ENCODE data around the gene CISTR.

CISTR gene

DNA sequence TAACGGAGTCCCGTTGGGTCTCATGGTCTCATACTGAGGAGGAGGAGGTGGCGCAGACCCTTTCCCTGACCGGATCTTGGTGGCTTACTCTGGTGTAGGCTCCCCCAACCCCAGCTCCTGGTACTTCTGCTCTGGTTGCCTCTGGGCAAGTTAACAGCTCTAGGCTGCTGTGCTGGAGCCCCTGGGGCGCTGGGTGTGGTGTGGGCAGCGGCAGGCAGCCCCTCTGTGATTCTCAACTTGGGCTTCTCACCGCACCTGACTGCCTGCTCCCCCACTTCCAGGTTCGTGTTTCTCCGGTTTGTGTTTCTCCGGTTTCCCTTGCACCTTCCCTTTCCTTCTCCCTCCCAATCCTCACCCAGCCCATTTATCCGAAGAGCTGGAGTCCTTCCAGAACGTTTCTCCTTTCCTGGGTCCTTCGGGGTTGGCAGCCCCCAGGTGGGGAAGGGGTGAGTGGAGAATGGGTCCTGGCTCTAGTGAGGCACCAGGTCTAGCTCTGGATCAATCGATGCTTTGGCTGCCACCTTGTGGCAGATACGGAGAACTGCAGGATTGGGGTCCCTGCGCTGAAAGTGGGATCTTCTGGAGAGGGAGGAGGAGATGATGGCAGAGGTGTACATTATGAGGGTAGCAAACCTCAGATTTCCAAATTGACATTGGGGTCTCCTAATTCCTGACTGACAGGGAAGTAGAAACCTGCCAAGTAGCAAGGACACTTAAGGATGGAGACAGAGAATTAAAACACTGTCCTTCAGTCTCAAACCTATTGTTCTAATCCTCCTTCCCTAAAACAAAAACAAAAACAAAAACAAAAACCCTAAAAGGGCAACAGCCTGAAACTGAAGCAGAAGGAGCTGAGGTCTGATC, 8.3 kb downstream of the CISTR start:
- DNase-seq, result peak; percentile 62

- DNase-seq, result no peak
These were observed 11.7 kb downstream of the CISTR start for GRCh38 chr12:53740130-53740491.

- no peak for DNase-seq
These were observed 12.3 kb downstream of the CISTR start for GRCh38 chr12:53739214-53740129.

DNA sequence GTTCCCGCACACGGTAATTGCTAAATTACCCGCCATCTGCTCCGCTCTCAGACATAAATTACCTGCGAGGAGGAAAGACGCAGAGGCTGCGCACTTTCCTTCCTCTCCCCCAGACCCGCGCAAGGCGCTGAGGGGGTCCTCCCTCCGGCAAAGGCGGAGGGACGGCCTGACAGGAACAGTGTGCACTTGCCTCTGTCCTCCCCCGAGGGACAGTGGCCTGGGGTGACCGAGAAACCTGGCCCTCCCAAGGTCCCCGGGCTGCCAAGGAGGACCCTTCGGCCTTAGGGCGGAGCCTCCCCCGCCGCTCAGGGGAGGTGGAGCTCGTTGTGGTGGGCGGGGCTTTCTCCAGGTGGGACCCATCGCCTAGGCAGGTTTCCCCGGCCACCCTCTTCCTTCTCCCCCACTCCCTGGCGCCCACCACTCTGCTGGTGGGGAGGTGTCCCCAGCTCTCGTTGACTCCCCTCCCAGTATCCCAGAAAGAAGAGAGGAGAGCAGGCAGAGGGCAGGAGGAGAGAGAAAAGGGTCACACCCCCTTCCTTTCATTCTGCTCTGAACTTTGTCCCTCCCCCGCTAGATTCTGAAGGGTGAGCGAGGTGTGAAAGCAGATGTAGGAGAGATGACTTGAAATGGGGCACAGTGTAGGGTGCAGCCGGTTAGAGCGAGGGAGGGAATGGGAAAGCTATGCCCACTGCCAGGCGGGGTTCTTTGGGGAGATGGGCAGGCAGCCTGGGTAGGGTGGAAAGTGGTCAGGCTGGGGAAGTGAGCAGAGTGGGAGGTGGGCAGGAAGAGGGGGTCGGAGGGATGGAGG, 13.2 kb downstream of the CISTR start:
- DNase-seq, result no peak

DNA sequence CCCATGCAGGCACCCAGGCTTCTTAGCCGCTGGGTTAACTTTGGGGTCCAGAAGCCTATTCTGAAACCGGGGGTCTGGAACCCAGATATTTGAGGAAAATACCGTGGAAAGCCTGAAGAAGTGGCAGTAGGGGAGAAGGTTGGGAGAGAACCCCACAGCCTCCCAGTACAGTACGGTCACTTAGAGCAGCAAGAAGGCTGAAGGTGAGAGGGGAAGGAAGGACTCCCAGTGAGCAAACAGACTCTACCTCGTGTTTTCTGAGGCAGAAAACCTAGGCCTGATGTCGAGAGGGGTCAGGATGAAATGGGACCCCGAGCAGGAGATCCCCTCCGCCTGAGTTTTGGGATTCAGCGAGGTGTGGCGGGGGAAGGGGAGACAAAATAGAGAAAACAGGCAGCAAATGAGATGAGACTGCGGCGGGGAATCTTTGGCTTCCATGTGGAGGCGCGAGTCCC, 13.8 kb downstream of the CISTR start:
- no peak for DNase-seq

- no peak for DNase-seq
These were observed 14.5 kb downstream of the CISTR start for GRCh38 chr12:53737093-53737808.

GRCh38 chr12:53736592-53736991, 15.2 kb downstream of the CISTR start:
- no peak for DNase-seq

DNA sequence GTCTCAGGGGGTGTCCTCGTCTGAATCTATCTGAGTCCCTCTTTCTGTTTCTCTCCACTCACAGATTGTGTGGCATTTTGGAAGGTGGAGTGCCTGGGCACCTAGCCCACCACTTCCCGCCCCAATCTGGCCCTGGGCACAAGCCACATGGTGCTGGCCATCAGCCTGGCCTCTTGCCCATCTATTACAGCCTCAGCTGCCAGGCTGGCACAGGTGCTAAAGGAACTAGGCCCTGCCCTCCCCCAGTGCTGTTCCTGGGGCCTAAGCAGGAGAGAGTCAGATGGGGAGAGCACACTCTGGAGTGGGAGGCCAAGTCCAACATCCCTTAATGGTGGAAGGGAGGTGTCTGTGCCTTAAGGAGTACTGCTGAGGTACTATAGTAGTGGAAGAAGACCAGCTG, 16.2 kb downstream of the CISTR start:
- no peak for DNase-seq

- no peak for DNase-seq
These were observed 17.4 kb downstream of the CISTR start for GRCh38 chr12:53734425-53734824.

- no peak for DNase-seq
These were observed 18.0 kb downstream of the CISTR start for GRCh38 chr12:53733807-53734200.

- DNase-seq, result peak; percentile 62
These were observed 18.6 kb downstream of the CISTR start for GRCh38 chr12:53733051-53733806.

- no peak for DNase-seq
These were observed 22.1 kb downstream of the CISTR start for GRCh38 chr12:53729644-53730043.

GRCh38 chr12:53728206-53728605, 23.6 kb downstream of the CISTR start:
- no peak for DNase-seq

DNA sequence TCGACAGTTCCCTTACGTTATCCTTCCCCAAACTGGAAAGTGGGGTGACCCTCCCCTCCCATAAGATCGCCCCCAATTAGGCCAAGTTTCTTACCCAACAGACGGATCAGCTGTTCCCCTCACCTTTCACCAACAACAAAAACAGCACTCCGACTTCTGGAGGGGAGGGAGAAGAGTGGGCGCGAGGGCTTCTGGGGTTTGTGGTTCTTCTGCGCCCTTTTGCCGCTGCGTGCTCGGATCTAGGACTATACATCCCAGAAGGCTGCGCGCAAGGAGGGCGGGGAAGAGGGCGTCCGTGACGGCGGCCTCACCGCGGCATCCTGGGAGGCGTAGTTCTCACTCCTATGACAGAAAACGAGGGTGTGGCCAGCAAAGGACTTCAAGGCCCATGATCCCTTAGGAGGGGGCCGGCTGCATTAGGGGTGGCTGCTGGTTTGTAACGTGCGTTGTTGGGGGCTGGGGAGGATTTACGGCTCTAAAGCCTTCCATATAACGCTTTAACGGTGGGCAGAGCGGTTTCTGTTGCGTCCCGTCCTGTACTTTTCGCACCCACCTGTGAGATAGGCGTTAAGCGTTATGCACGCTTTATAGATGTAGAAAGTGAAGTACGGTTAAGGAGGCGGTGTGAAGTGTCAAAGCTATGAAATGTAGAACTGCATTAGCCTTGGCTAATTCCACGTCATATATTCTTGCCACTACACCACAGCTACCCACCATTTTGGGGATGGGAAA, 24.3 kb downstream of the CISTR start, which contains the start of gene CALCOCO1:
CALCOCO1 (minus strand) TSS at position 143 of the 732 bp plus-strand sequence. CDS start 2,210 bp downstream, outside the sequence.
- DNase-seq, result peak; percentile 98

GRCh38 chr12:53726946-53727309, 24.9 kb downstream of the CISTR start:
- no peak for DNase-seq

DNA sequence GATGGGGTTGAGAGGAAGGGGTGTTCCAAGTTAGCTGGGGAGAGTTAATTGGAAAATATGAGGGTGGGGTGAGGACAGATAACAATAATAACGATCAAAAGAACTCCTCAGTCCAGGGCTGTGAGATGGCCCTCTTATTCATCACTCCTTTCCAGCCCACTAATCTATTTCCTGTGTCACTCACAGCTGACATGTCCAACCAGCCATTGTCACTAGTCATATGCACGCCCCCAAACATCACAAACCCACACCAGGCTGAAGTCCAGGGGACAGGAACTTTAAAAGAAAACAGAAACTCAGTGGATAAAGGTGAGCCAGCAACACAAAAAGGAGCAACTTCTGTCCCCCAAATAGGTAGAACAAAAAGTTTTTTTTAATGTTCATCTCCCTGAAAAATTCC, 25.4 kb downstream of the CISTR start:
- DNase-seq, result no peak

GRCh38 chr12:53725824-53726223, 26.0 kb downstream of the CISTR start:
- no peak for DNase-seq

DNA sequence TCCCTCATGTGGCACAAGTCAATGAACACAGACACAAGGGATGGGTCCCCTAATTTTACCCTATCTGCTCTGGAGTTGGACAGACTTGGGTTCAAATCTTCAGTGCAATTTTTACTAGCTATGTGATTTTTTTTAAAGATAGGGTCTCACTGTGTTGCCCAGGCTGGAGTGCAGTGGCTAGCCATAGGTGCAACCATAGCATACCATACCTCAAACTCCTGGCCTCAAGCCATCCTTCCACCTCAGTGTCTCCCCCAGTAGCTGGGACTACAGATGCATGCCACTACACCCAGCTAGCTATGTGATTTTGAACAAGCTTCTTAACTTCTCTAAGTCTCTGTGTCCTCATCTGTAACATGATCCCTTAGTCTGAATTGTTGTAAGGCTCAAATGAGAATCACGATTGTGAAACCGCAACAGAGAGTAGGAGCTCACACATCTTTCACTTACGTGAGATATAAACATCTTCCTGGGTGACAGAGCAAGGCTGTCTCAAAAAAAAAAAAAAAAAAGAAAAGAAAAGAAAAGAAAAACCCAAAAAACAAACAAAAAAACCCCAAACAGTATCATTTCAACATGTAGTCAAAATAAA, 29.2 kb downstream of the CISTR start:
- no peak for DNase-seq

DNA sequence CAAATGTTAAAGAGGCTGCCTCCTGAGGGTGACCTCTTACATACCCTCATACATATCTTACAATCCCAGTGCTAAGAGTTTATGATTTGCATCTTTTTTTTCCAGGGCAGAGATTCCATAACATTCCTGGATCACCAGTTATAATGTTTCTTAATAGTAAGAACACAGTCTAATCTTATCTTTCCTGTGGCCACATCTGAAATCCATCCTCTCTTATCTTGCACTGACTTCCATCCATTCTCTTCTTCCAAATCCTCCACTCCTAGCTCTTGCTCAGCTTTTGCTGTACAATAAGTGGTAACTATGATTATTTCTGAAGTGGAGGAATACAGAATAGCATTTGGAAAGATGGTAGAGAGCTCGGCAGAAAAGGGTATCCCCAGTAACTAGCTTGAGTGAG, 30.8 kb downstream of the CISTR start:
- DNase-seq, result no peak

- no peak for DNase-seq
These were observed 32.1 kb downstream of the CISTR start for GRCh38 chr12:53719649-53720048.
